Measurements from ENCODE around the gene GRIN2C.

Gene GRIN2C

GRCh38 chr17:74821655-74822334, 37.9 kb downstream of the GRIN2C start:
- no peak for TF ChIP-seq EZH2phosphoT487 (IDR thresholded peaks at IDR 0.05; ENCODE audit: borderline replicate concordance)
- TF ChIP-seq, protein P1, sequence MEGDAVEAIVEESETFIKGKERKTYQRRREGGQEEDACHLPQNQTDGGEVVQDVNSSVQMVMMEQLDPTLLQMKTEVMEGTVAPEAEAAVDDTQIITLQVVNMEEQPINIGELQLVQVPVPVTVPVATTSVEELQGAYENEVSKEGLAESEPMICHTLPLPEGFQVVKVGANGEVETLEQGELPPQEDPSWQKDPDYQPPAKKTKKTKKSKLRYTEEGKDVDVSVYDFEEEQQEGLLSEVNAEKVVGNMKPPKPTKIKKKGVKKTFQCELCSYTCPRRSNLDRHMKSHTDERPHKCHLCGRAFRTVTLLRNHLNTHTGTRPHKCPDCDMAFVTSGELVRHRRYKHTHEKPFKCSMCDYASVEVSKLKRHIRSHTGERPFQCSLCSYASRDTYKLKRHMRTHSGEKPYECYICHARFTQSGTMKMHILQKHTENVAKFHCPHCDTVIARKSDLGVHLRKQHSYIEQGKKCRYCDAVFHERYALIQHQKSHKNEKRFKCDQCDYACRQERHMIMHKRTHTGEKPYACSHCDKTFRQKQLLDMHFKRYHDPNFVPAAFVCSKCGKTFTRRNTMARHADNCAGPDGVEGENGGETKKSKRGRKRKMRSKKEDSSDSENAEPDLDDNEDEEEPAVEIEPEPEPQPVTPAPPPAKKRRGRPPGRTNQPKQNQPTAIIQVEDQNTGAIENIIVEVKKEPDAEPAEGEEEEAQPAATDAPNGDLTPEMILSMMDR (conservative IDR thresholded peaks at IDR 0.05; ENCODE audit: low read length): no peak
- H3K36me3 ChIP-seq (ENCODE audit: insufficient read depth, low read length): no peaks in the 10 kb centered on the region; the same call in 1 of the 2 replicates

GRCh38 chr17:74819801-74820436, 39.8 kb downstream of the GRIN2C start:
- no peak overlapping the region for H3K4me3 ChIP-seq (ENCODE audit: low read length, poor library complexity, severe bottlenecking)
- TF ChIP-seq, protein P1 (conservative IDR thresholded peaks at IDR 0.05; ENCODE audit: low read length): no peak
- TF ChIP-seq EZH2phosphoT487 (IDR thresholded peaks at IDR 0.05; ENCODE audit: borderline replicate concordance): no peak
- no peaks in the 10 kb centered on the region; the same call in 1 of the 2 replicates for H3K36me3 ChIP-seq (ENCODE audit: insufficient read depth, low read length)
- no peaks in the 10 kb centered on the region for H3F3A ChIP-seq (ENCODE audit: low read depth)
- H3K9me3 ChIP-seq (ENCODE audit: insufficient read depth, low read depth, low read length): no peaks in the 10 kb centered on the region
- H3K4me2 ChIP-seq (ENCODE audit: low read depth, low read length, poor library complexity, severe bottlenecking): no peak overlapping the region
- no peaks in the 10 kb centered on the region for H4K20me1 ChIP-seq (ENCODE audit: insufficient read depth, low read length, poor library complexity, severe bottlenecking)
- no peaks in the 10 kb centered on the region for H3K9me2 ChIP-seq (replicated peaks; ENCODE audit: low read depth, low read length)
- peaks cover 17% of the 10 kb centered on the region for H3K4me1 ChIP-seq (ENCODE audit: insufficient read depth, low read length, poor library complexity, severe bottlenecking)
- no peaks in the 10 kb centered on the region for H3K27me3 ChIP-seq (ENCODE audit: insufficient read depth, low read length, poor library complexity, severe bottlenecking)
- no peaks in the 10 kb centered on the region for H3K79me2 ChIP-seq (ENCODE audit: insufficient read depth, low read length)
- no peak overlapping the region for H3K9ac ChIP-seq (ENCODE audit: low read depth, low read length, poor library complexity, severe bottlenecking)
- no peak overlapping the region for H2AFZ ChIP-seq (ENCODE audit: low read length)

More at GRCh38 chr17:74821655-74822334, 37.9 kb downstream of the GRIN2C start:
- Histone ChIP-seq H3K9ac (ENCODE audit: low read depth, low read length, poor library complexity, severe bottlenecking) (no peak overlapping the region), H3K4me3 (ENCODE audit: low read length, poor library complexity, severe bottlenecking) (no peak overlapping the region), H3F3A (ENCODE audit: low read depth) (no peaks in the 10 kb centered on the region), H3K9me2 (replicated peaks; ENCODE audit: low read depth, low read length) (no peaks in the 10 kb centered on the region), H3K4me2 (ENCODE audit: low read depth, low read length, poor library complexity, severe bottlenecking) (no peak overlapping the region), H3K9me3 (ENCODE audit: insufficient read depth, low read depth, low read length) (no peaks in the 10 kb centered on the region), H2AFZ (ENCODE audit: low read length) (no peak overlapping the region), H4K20me1 (ENCODE audit: insufficient read depth, low read length, poor library complexity, severe bottlenecking) (no peaks in the 10 kb centered on the region), H3K4me1 (ENCODE audit: insufficient read depth, low read length, poor library complexity, severe bottlenecking) (no peaks in the 10 kb centered on the region), H3K79me2 (ENCODE audit: insufficient read depth, low read length) (no peaks in the 10 kb centered on the region), H3K27me3 (ENCODE audit: insufficient read depth, low read length, poor library complexity, severe bottlenecking) (no peaks in the 10 kb centered on the region)

- no peaks in the 10 kb centered on the region for H4K20me1 ChIP-seq (ENCODE audit: insufficient read depth, low read length, poor library complexity, severe bottlenecking)
- no peaks in the 10 kb centered on the region for H3K79me2 ChIP-seq (ENCODE audit: insufficient read depth, low read length)
- no peaks in the 10 kb centered on the region for H3K9me2 ChIP-seq (replicated peaks; ENCODE audit: low read depth, low read length)
- peaks cover 17% of the 10 kb centered on the region for H3K4me1 ChIP-seq (ENCODE audit: insufficient read depth, low read length, poor library complexity, severe bottlenecking)
- H3K9ac ChIP-seq (ENCODE audit: low read depth, low read length, poor library complexity, severe bottlenecking): no peak overlapping the region
- H3K4me3 ChIP-seq (ENCODE audit: low read length, poor library complexity, severe bottlenecking): no peak overlapping the region
- no peak overlapping the region for H3K4me2 ChIP-seq (ENCODE audit: low read depth, low read length, poor library complexity, severe bottlenecking)
- no peaks in the 10 kb centered on the region; the same call in 1 of the 2 replicates for H3K36me3 ChIP-seq (ENCODE audit: insufficient read depth, low read length)
- no peaks in the 10 kb centered on the region for H3F3A ChIP-seq (ENCODE audit: low read depth)
- no peak overlapping the region for H2AFZ ChIP-seq (ENCODE audit: low read length)
- H3K9me3 ChIP-seq (ENCODE audit: insufficient read depth, low read depth, low read length): no peaks in the 10 kb centered on the region
- TF ChIP-seq, protein P1 (conservative IDR thresholded peaks at IDR 0.05; ENCODE audit: low read length): no peak
- TF ChIP-seq EZH2phosphoT487 (IDR thresholded peaks at IDR 0.05; ENCODE audit: borderline replicate concordance): no peak
- H3K27me3 ChIP-seq (ENCODE audit: insufficient read depth, low read length, poor library complexity, severe bottlenecking): no peaks in the 10 kb centered on the region
These were observed 41.3 kb downstream of the GRIN2C start for GRCh38 chr17:74818291-74818938.

All from Loucy (cell line).